ENCODE measurements around the gene ARHGAP22.

DNA sequence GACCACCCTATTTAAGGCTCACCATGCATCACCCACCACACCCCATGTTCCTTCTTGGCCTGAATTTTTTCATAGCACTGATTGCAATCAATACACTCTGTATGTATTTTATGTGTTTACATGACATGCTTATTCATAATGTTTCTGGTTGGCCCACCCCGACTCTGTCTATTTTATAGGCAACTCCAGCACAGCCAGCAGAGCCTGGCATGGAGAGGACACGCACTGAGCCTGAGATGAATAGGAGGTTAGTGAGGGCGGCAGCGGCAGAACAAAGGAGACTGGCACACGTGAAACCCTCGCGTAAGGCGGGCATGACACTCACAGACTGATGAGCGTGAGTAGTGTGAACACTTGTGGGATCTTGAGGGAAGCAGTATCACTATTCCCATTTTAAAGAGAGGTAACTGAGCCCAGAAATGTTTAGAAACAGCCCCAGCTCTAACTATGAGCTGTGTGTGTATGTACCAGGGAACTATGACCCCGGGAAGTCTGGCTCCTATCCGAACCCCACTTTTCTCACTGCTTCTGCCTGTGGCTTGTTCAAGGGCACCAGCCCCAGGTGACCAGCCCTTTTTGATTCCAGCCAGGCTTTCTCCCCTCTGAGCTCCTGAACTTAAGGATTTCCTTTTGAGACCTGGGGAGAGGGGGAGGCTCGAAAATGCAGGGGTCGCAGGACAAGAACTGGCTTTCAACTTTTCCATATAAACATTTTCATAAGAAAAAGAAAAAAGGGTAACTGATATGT, 113.3 kb downstream of the ARHGAP22 start:
- TF ChIP-seq POLR2A (IDR thresholded peaks at IDR 0.05; ENCODE audit: low read length) (no peak), GATA1 (IDR thresholded peaks at IDR 0.05; ENCODE audit: low read depth, low read length) (no peak)
